ENCODE data around the gene PBX1.

The PBX1 gene

GRCh38 chr1:164786980-164787833 lies 228.2 kb downstream of the PBX1 start:
- peak; percentile 80 to 84 for DNase-seq

- DNase-seq, result no peak
Measured at GRCh38 chr1:164787834-164788231, 228.8 kb downstream of the PBX1 start.

GRCh38 chr1:164790081-164790480 lies 231.1 kb downstream of the PBX1 start:
- no peak for DNase-seq

- DNase-seq, result no peak
Measured at GRCh38 chr1:164792410-164793004, 233.5 kb downstream of the PBX1 start.

- DNase-seq, result peak in 1 of 2 donors; percentile 18
Measured at GRCh38 chr1:164794356-164794755, 235.4 kb downstream of the PBX1 start.

- DNase-seq, result no peak
Measured at GRCh38 chr1:164796916-164797315, 237.9 kb downstream of the PBX1 start.

GRCh38 chr1:164801246-164801731 lies 242.3 kb downstream of the PBX1 start:
- peak; percentile 43 to 74 for DNase-seq

- DNase-seq, result peak in 1 of 2 donors; percentile 32
Measured at GRCh38 chr1:164801791-164802502, 243.0 kb downstream of the PBX1 start.

GRCh38 chr1:164802529-164803282 lies 243.7 kb downstream of the PBX1 start:
- no peak for DNase-seq

GRCh38 chr1:164803366-164803765 lies 244.4 kb downstream of the PBX1 start:
- DNase-seq, result no peak

- no peak for DNase-seq
Measured at GRCh38 chr1:164804366-164804765, 245.4 kb downstream of the PBX1 start.

GRCh38 chr1:164805399-164805798 lies 246.4 kb downstream of the PBX1 start:
- no peak for DNase-seq

- no peak for DNase-seq
Measured at GRCh38 chr1:164806531-164806930, 247.5 kb downstream of the PBX1 start.

- DNase-seq, result no peak
Measured at GRCh38 chr1:164813776-164814175, 254.8 kb downstream of the PBX1 start.

- no peak for DNase-seq
Measured at GRCh38 chr1:164821648-164822047, 262.7 kb downstream of the PBX1 start.

- no peak for DNase-seq
Measured at GRCh38 chr1:164823486-164824279, 264.7 kb downstream of the PBX1 start.

GRCh38 chr1:164824542-164824941 lies 265.6 kb downstream of the PBX1 start:
- DNase-seq, result no peak

- DNase-seq, result no peak
Measured at GRCh38 chr1:164830628-164831027, 271.6 kb downstream of the PBX1 start.

- no peak for DNase-seq
Measured at GRCh38 chr1:164834641-164835040, 275.7 kb downstream of the PBX1 start.

- DNase-seq, result peak in 1 of 2 donors; percentile 21
Measured at GRCh38 chr1:164836614-164837018, 277.6 kb downstream of the PBX1 start.

GRCh38 chr1:164838786-164839185 lies 279.8 kb downstream of the PBX1 start:
- no peak for DNase-seq

- no peak for DNase-seq
Measured at GRCh38 chr1:164840936-164841335, 282.0 kb downstream of the PBX1 start.
